Uterus (tissue), 4 donors: ENCODE measurements around the gene TBC1D3I. TPM values are rescaled to one million over a fixed set of nuclear protein-coding genes. Genes with fewer than 3 reads are reported as not detected.
"Not testable (repeated sequence)": the region's sequence is repeated elsewhere in the genome, so short reads cannot be mapped to it uniquely, and the experiment has no call there.

Source experiments
- DNase-seq, 2 donors: peaks; one replicate each; pipeline ENCODE4 v3.0.0-alpha.2; 2019 to 2020
- H3K27ac ChIP-seq, 2 donors: fragments of 200-600 bp; sonication (generic); 1 replicate in 1 of 2; 2 replicates in 1 of 2; pipeline ENCODE4 v1.5.1; 2016 to 2018
- H3K27me3 ChIP-seq, 2 donors: fragments of 200-600 bp; sonication (generic); one replicate each; pipeline ENCODE4 v1.5.1; 2018 to 2019; ENCODE audit warnings: control low read depth in 1 of 2
- H3K36me3 ChIP-seq, 2 donors: fragments of 200-600 bp; sonication (generic); one replicate each; pipeline ENCODE4 v1.5.1; 2019; ENCODE audit warnings: control low read depth in 1 of 2
- H3K4me1 ChIP-seq, 2 donors: fragments of 200-600 bp; sonication (generic); one replicate each; pipeline ENCODE4 v1.5.1; 2018 to 2019; ENCODE audit warnings: control low read depth in 1 of 2
- H3K4me3 ChIP-seq, 2 donors: fragments of 200-600 bp; sonication (generic); 1 replicate in 1 of 2; 2 replicates in 1 of 2; pipeline ENCODE4 v1.5.1; 2018 to 2019; ENCODE audit warnings: mild to moderate bottlenecking in 1 of 2
- H3K9me3 ChIP-seq, 2 donors: fragments of 200-600 bp; sonication (generic); one replicate each; pipeline ENCODE4 v1.5.1; 2019; ENCODE audit warnings: control low read depth in 1 of 2
- CTCF ChIP-seq, 4 experiments: fragments of 200-600 bp in 2 of 4; fragments of 450-650 bp in 2 of 4; sonication (generic) in 2 of 4; IDR thresholded peaks; one replicate each; pipeline ENCODE4 v1.5.1; 2016 to 2019; ENCODE audit warnings: antibody characterized with exemption in 4 of 4, mild to moderate bottlenecking in 2 of 4, moderate library complexity in 1 of 4
- POLR2A ChIP-seq, 2 donors: fragments of 450-650 bp; IDR thresholded peaks; one replicate each; pipeline ENCODE4 v1.6.1; 2016; ENCODE audit warnings: antibody characterized with exemption in 2 of 2, mild to moderate bottlenecking in 1 of 2, moderate library complexity in 1 of 2
- intact Hi-C: fragments of 100-400 bp; cut with DNase I; formaldehyde crosslinking; loops from one replicate; pipeline ENCODE4 v1.15.1; 2023; ENCODE audit warnings: low total_unique reads
- small RNA-seq: library from RNA; depleted of rRNA; stranded (forward); fragments of <200 nt; gene quantifications from one replicate; pipeline ENCODE3, GENCODE V24; 2016
- total RNA-seq, 4 donors: library from RNA; depleted of rRNA in 3 of 4; stranded (reverse); fragments of >200 nt in 3 of 4; gene quantifications; one replicate each; pipeline versions ENCODE4 v1.1.0 to v1.2.4, GENCODE V29; 2014 to 2023
- donor health status: DM: yes; HTN: yes; CAD: no.

Gene TBC1D3I
- total RNA-seq, 4 donors from 2014 or later = 0.85 TPM; not detected in 3

GRCh38 chr17:36209575-36209974, 54.8 kb downstream of the TBC1D3I start:
- intact Hi-C loops = no loop called here
- Histone ChIP-seq H3K27ac (no peak overlapping the region), H3K27me3 (no peaks in the 10 kb centered on the region), H3K36me3 (no peaks in the 10 kb centered on the region), H3K4me1 (no peaks in the 10 kb centered on the region), H3K4me3 (no peak overlapping the region), H3K9me3 (no peaks in the 10 kb centered on the region)
- DNase-seq = no peak
- TF ChIP-seq CTCF (IDR thresholded peaks at IDR 0.05) = no peak
- no peak for TF ChIP-seq POLR2A (IDR thresholded peaks at IDR 0.05)

GRCh38 chr17:36207383-36207782, 57.0 kb downstream of the TBC1D3I start:
- DNase-seq, H3K9me3 ChIP-seq: not testable (repeated sequence)

DNA sequence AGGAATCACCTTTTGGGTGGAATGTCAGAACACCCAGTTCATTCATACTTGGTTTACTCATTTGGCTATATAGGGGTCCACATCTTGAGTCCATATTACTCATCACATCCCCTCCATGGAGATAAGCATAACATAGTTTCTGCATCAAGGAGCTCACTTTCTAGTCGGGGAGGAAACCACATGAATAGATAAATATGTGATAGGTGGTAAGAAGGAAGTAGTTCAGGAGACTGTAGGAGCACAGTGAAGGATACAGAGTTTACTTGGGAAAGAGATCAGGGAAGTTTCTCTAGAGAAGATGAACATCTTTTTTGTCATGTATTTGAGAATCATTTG, 57.9 kb downstream of the TBC1D3I start:
- DNase-seq, intact Hi-C loops, H3K9me3 ChIP-seq, H3K27me3 ChIP-seq, H3K36me3 ChIP-seq, H3K4me3 ChIP-seq, H3K4me1 ChIP-seq, H3K27ac ChIP-seq: not testable (repeated sequence)

More at GRCh38 chr17:36207383-36207782, 57.0 kb downstream of the TBC1D3I start:
- H3K36me3 ChIP-seq, H3K27me3 ChIP-seq, H3K4me3 ChIP-seq, H3K27ac ChIP-seq, intact Hi-C loops, H3K4me1 ChIP-seq: not testable (repeated sequence)

GRCh38 chr17:36205637-36206485, 58.5 kb downstream of the TBC1D3I start:
- no peak for DNase-seq
- Histone ChIP-seq H3K4me3 (no peak overlapping the region), H3K27ac (no peak overlapping the region), H3K27me3 (no peaks in the 10 kb centered on the region), H3K36me3 (no peaks in the 10 kb centered on the region), H3K9me3 (no peaks in the 10 kb centered on the region), H3K4me1 (no peaks in the 10 kb centered on the region)
- intact Hi-C loops = no loop called here
- TF ChIP-seq POLR2A (IDR thresholded peaks at IDR 0.05) (no peak), CTCF (IDR thresholded peaks at IDR 0.05) (no peak)

DNA sequence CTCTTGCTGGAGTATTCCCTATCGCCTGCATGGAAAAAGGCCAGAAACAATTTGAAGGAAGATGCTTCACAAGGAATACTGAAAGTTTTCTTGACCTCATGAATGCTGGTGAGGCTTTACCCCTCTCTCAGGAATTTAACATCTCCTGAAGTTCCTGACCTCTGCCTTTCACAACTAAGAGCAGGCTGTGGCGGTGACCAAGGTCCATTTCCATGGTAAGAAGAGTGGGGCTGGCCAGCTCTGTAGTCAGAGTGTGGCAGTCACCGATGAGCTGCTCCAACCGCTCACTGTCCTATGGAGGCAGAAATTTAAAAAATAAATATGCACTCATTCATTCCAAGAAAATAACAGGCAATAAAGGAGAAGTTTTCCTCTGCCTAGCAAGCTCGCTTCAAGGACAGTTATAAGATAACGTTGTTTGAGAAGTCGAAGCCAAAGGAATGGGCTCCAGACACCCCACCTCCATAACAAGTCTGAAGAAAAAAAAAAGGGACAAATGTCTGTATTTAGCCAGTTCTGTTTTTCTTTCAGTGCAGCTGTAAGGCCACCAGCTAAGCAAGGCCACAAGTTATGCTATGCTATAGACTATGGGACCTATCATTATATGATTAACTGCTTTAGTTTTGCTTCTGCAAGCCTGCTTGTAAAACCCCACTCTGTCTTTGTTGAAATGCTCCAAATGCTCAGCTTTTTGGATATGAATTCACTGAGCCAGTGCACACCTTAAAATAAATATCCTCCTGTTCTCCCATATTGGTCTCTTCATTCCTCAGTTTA, 59.5 kb downstream of the TBC1D3I start:
- no peaks in the 10 kb centered on the region for H3K36me3 ChIP-seq
- DNase-seq = no peak
- H3K4me3 ChIP-seq = no peak overlapping the region
- no peaks in the 10 kb centered on the region for H3K9me3 ChIP-seq
- H3K4me1 ChIP-seq = no peaks in the 10 kb centered on the region
- H3K27me3 ChIP-seq = no peaks in the 10 kb centered on the region
- no peak overlapping the region for H3K27ac ChIP-seq
- TF ChIP-seq POLR2A (IDR thresholded peaks at IDR 0.05) (no peak), CTCF (IDR thresholded peaks at IDR 0.05) (no peak)
- intact Hi-C loops = no loop called here

Small RNA genes lying within 50 kb of the gene (small RNA-seq; reads per million reads assigned to genes)
- gene AC243829.3 (not detected), gene AC243829.6 (not detected), gene RF00019 (not detected)

Other genes starting within 250 kb of the TBC1D3I start
- gene CCL23, start 246.6 kb downstream of the TBC1D3I start, total RNA-seq = 100 to 1,000 TPM in 2 of 4 donors, 10 to 100 TPM in 1, not detected in 1; 42.1 to 399 (median 131) TPM
- under 1 TPM in 1 of 4 donors, not detected in 3; 0.69 TPM for gene CCL18, start 200.3 kb downstream of the TBC1D3I start, total RNA-seq
- gene CCL3, start 174.4 kb downstream of the TBC1D3I start, total RNA-seq = 1 to 10 TPM in 1 of 4 donors, under 1 TPM in 1, not detected in 2; 0.49 to 6.5 TPM
- 1 to 10 TPM; 1.0 to 2.5 (median 1.5) TPM for gene CCL4, start 160.7 kb downstream of the TBC1D3I start, total RNA-seq
- gene TBC1D3B, start 87.9 kb downstream of the TBC1D3I start, total RNA-seq = 10 to 100 TPM in 1 of 4 donors, not detected in 3; 10.9 TPM
- gene CCL3L1, start 67.8 kb downstream of the TBC1D3I start, total RNA-seq = 1 to 10 TPM in 1 of 4 donors, not detected in 3; 2.3 TPM
- gene CCL4L2, start 53.5 kb downstream of the TBC1D3I start, total RNA-seq = 1 to 10 TPM in 1 of 4 donors, not detected in 3; 6.7 TPM
- not detected for gene TBC1D3G, start 59.3 kb upstream of the TBC1D3I start, total RNA-seq
- not detected for gene TBC1D3H, start 123.9 kb upstream of the TBC1D3I start, total RNA-seq
- 10 to 100 TPM in 3 of 4 donors, 1 to 10 TPM in 1; 10.0 to 34.5 (median 24.4) TPM for gene ZNHIT3, start 222.1 kb upstream of the TBC1D3I start, total RNA-seq